ENCODE measurements around the gene GYG1. TPM values are rescaled to one million over a fixed set of nuclear protein-coding genes. Genes with fewer than 3 reads are reported as not detected.

Gene GYG1
- total and polyA plus RNA-seq, 2 of the 8 experiments (the other 6 are each of a cell fraction or from before 2014, with no cell fraction given), result 19.4 to 34.2 TPM

- H2AK5ac ChIP-seq (ENCODE audit: low read depth, low read length), result no peak overlapping the region
- H2AFZ ChIP-seq (ENCODE audit: low read length), result no peak overlapping the region
- WGBS, 2 experiments (ENCODE audit: extremely low coverage in 1 of 2, insufficient coverage in 1 of 2, insufficient read length in 1 of 2, insufficient replicate concordance in 2 of 2, low coverage in 1 of 2, low lambda C conversion rate in 2 of 2, missing lambda C conversion rate in 1 of 2), result 91% methylated on average over 4 of the region's 4 CpGs; no CpG with 5 or more reads in 1 of the 2 experiments
- no peak overlapping the region for H3K56ac ChIP-seq (replicated peaks; ENCODE audit: insufficient read length, low read depth, low read length)
- DNase-seq (ENCODE audit: low read depth in 1 of 2, low spot score in 2 of 2), result no peak
- no peak overlapping the region for H2BK120ac ChIP-seq (replicated peaks; ENCODE audit: low read depth, low read length)
- no peak overlapping the region for H4K8ac ChIP-seq (ENCODE audit: extremely low read depth, insufficient read depth, low read length)
- POLR2A ChIA-PET (ENCODE audit: partially characterized antibody), result interaction anchor here (1.4 to 1.6 kb wide), 2 partner anchors 15 to 36 kb away, joined by 3 to 4 read pairs; partner anchors contain the start of gene GYG1
- no peaks in the 10 kb centered on the region for H4K20me1 ChIP-seq (replicated peaks in 1 of 2; ENCODE audit: control insufficient read depth in 1 of 2, insufficient read depth in 2 of 2, low read length in 2 of 2)
- peaks cover 0 to 72% (median 26%) of the 10 kb centered on the region in 4 experiments; a peak in 6 of 8 replicates for H3K36me3 ChIP-seq (ENCODE audit: control insufficient read depth in 2 of 4, insufficient read depth in 4 of 4, low read length in 3 of 4)
- no peak overlapping the region for H2BK15ac ChIP-seq (ENCODE audit: low read length)
- H3K27me3 ChIP-seq (replicated peaks in 1 of 4; ENCODE audit: control insufficient read depth in 3 of 4, extremely low read depth in 1 of 4, insufficient read depth in 3 of 4, low read length in 3 of 4), result no peaks in the 10 kb centered on the region
- no peaks in the 10 kb centered on the region for H3K79me1 ChIP-seq (ENCODE audit: low read depth, low read length)
- no peak overlapping the region for H3K27ac ChIP-seq (ENCODE audit: low read depth, low read length)
- H3K14ac ChIP-seq (ENCODE audit: insufficient read length), result no peak overlapping the region
- H3K4me1 ChIP-seq (replicated peaks in 1 of 4; ENCODE audit: control insufficient read depth in 3 of 4, insufficient read depth in 4 of 4, low read length in 3 of 4), result peaks cover 2 to 7% (median 3%) of the 10 kb centered on the region in 4 experiments; a peak in 4 of 7 replicates
- CTCF ChIA-PET (ENCODE audit: partially characterized antibody), result interaction anchor here (0.6 to 2.6 kb wide), 6 partner anchors 25 to 300 kb away, joined by 3 to 11 read pairs (median 4); no protein-coding TSS in a partner anchor
- no peak overlapping the region for H3K4me3 ChIP-seq (ENCODE audit: extremely low read depth in 1 of 4, insufficient read depth in 2 of 4, low read depth in 3 of 4, low read length in 4 of 4)
- no peak for FAIRE-seq
- H2BK20ac ChIP-seq (ENCODE audit: low read length), result no peak overlapping the region
- H3K4ac ChIP-seq (replicated peaks; ENCODE audit: insufficient read length, low read depth, low read length), result no peak overlapping the region
- no peak overlapping the region for H2BK5ac ChIP-seq (ENCODE audit: low read depth, low read length)
- no peak overlapping the region for H4K91ac ChIP-seq (replicated peaks; ENCODE audit: insufficient read length, low read length)
- H3K23ac ChIP-seq (ENCODE audit: insufficient read length), result no peak overlapping the region
- H3K79me2 ChIP-seq (ENCODE audit: control insufficient read depth in 1 of 2, insufficient read depth in 2 of 2, low read length in 2 of 2), result no peaks in the 10 kb centered on the region
- H2BK12ac ChIP-seq (ENCODE audit: low read depth, low read length), result no peak overlapping the region
- peaks cover 17 to 20% of the 10 kb centered on the region in 2 experiments for H3K9me3 ChIP-seq (ENCODE audit: insufficient read depth in 2 of 2, low read depth in 1 of 2, low read length in 1 of 2)
- no peak overlapping the region for H4K5ac ChIP-seq (ENCODE audit: insufficient read length, low read depth, low read length)
- no peak overlapping the region for H3K4me2 ChIP-seq (ENCODE audit: insufficient read depth in 1 of 2, low read depth in 2 of 2, low read length in 2 of 2)
- no peak overlapping the region for H3K9ac ChIP-seq (replicated peaks in 1 of 4; ENCODE audit: extremely low read depth in 1 of 4, low read depth in 3 of 4, low read length in 3 of 4)
- TF ChIP-seq CBX8 (IDR thresholded peaks at IDR 0.05; ENCODE audit: borderline replicate concordance, low read depth, low read length), result no peak
- TF ChIP-seq NANOG (IDR thresholded peaks at IDR 0.05; ENCODE audit: insufficient read depth, low read depth, low read length, poor library complexity, severe bottlenecking), result no peak
- no peak for TF ChIP-seq ASH2L (IDR thresholded peaks at IDR 0.05; ENCODE audit: low read length)
- no peak for TF ChIP-seq PHF8 (conservative IDR thresholded peaks at IDR 0.05; ENCODE audit: low read depth, low read length)
- no peak for TF ChIP-seq KDM4A (IDR thresholded peaks at IDR 0.05; ENCODE audit: low read depth, low read length, severe bottlenecking)
- TF ChIP-seq SIN3A (conservative IDR thresholded peaks at IDR 0.05 in 1 of 2, IDR thresholded peaks at IDR 0.05 in 1 of 2; ENCODE audit: low read depth in 1 of 2, low read length in 2 of 2), result no peak
- no peak for TF ChIP-seq E2F6 (IDR thresholded peaks at IDR 0.05)
- no peak for TF ChIP-seq RAD21 (IDR thresholded peaks at IDR 0.05 in 1 of 2, conservative IDR thresholded peaks at IDR 0.05 in 1 of 2; ENCODE audit: low read depth in 2 of 2, low read length in 2 of 2)
- H3K23me2 ChIP-seq (ENCODE audit: low read depth, low read length), result no peaks in the 10 kb centered on the region
- H3K18ac ChIP-seq (ENCODE audit: extremely low read depth, low read length), result no peak overlapping the region
Measured at GRCh38 chr3:149026718-149027117, 35.4 kb downstream of the GYG1 start.
